Progenitor cell of endocrine pancreas (in vitro differentiated cells): ENCODE results near the gene CA10. TPM values are rescaled to one million over a fixed set of nuclear protein-coding genes. Genes with fewer than 3 reads are reported as not detected.

Experiments used
- DNase-seq: peaks from one replicate; pipeline ENCODE4 v3.0.0; 2021; ENCODE audit warnings: low spot score; ENCODE audit not compliant: unreplicated experiment
- H3K27ac Mint-ChIP-seq: 2 replicates; pipeline ENCODE4 v1.8.0; 2021; ENCODE audit warnings: mild to moderate bottlenecking, moderate library complexity, mixed read lengths
- H3K27me3 Mint-ChIP-seq: 2 replicates; pipeline ENCODE4 v1.8.0; 2021; ENCODE audit warnings: mixed read lengths
- H3K36me3 Mint-ChIP-seq: 2 replicates; pipeline ENCODE4 v1.8.0; 2022; ENCODE audit warnings: mixed read lengths; ENCODE audit not compliant: insufficient read depth
- H3K4me1 Mint-ChIP-seq: 2 replicates; pipeline ENCODE4 v1.8.0; 2021; ENCODE audit warnings: low read depth, mixed read lengths
- H3K4me3 Mint-ChIP-seq: 2 replicates; pipeline ENCODE4 v1.8.0; 2021; ENCODE audit warnings: low read depth, mild to moderate bottlenecking, moderate library complexity, mixed read lengths
- H3K9me3 Mint-ChIP-seq: 2 replicates; pipeline ENCODE4 v1.8.0; 2021; ENCODE audit warnings: low read depth, mixed read lengths
- CTCF ChIP-seq: fragments of 200-600 bp; sonication (generic); IDR thresholded peaks from one replicate; pipeline ENCODE4 v1.5.0; 2021; ENCODE audit warnings: antibody characterized with exemption, mild to moderate bottlenecking; ENCODE audit not compliant: unreplicated experiment
- total RNA-seq: library from RNA; stranded (reverse); gene quantifications from 2 replicates; pipeline ENCODE4 v1.2.1, GENCODE V29; 2021

Gene CA10
- total RNA-seq, 1 donor from 2014 or later, result 0.53 TPM

GRCh38 chr17:52145476-52145875 lies 13.0 kb downstream of the CA10 start:
- H3K27ac Mint-ChIP-seq, result no peak overlapping the region
- H3K27me3 Mint-ChIP-seq, result no peaks in the 10 kb centered on the region
- H3K4me1 Mint-ChIP-seq, result peaks cover 2% of the 10 kb centered on the region
- H3K9me3 Mint-ChIP-seq, result no peaks in the 10 kb centered on the region
- no peak for TF ChIP-seq CTCF
- no peak for DNase-seq
- no peaks in the 10 kb centered on the region for H3K36me3 Mint-ChIP-seq
- no peak overlapping the region for H3K4me3 Mint-ChIP-seq

- Mint-ChIP-seq H3K9me3 (no peaks in the 10 kb centered on the region), H3K27ac (no peak overlapping the region), H3K27me3 (no peaks in the 10 kb centered on the region), H3K4me1 (peaks cover 2% of the 10 kb centered on the region), H3K4me3 (no peak overlapping the region), H3K36me3 (no peaks in the 10 kb centered on the region)
- no peak for TF ChIP-seq CTCF
- DNase-seq, result no peak
Measured at GRCh38 chr17:52143542-52143941, 15.0 kb downstream of the CA10 start.

- peaks cover 5% of the 10 kb centered on the region for H3K27me3 Mint-ChIP-seq
- H3K9me3 Mint-ChIP-seq, result no peaks in the 10 kb centered on the region
- no peaks in the 10 kb centered on the region for H3K36me3 Mint-ChIP-seq
- no peak for TF ChIP-seq CTCF
- H3K4me3 Mint-ChIP-seq, result no peak overlapping the region
- no peak overlapping the region for H3K27ac Mint-ChIP-seq
- DNase-seq, result no peak
- H3K4me1 Mint-ChIP-seq, result peaks cover 2% of the 10 kb centered on the region
Measured at GRCh38 chr17:52140601-52141000, 17.9 kb downstream of the CA10 start.

- Mint-ChIP-seq H3K4me1 (peaks cover 2% of the 10 kb centered on the region), H3K27ac (no peak overlapping the region), H3K4me3 (no peak overlapping the region), H3K36me3 (no peaks in the 10 kb centered on the region), H3K9me3 (no peaks in the 10 kb centered on the region), H3K27me3 (peaks cover 13% of the 10 kb centered on the region)
- DNase-seq, result no peak
- TF ChIP-seq CTCF, result no peak
Measured at GRCh38 chr17:52138752-52139151, 19.8 kb downstream of the CA10 start.

GRCh38 chr17:52138350-52138749 lies 20.2 kb downstream of the CA10 start:
- Mint-ChIP-seq H3K36me3 (no peaks in the 10 kb centered on the region), H3K27ac (no peak overlapping the region), H3K4me3 (no peak overlapping the region), H3K9me3 (no peaks in the 10 kb centered on the region), H3K27me3 (peaks cover 13% of the 10 kb centered on the region), H3K4me1 (no peaks in the 10 kb centered on the region)
- no peak for DNase-seq
- no peak for TF ChIP-seq CTCF
